ENCODE measurements around the gene RALGAPA2. TPM values are rescaled to one million over a fixed set of nuclear protein-coding genes. Genes with fewer than 3 reads are reported as not detected.

The RALGAPA2 gene
- total and polyA plus RNA-seq, 2 of the 13 experiments (the other 11 are each of a cell fraction or from before 2014, with no cell fraction given) = 13.8 to 17.7 TPM

- H3K4me1 ChIP-seq (ENCODE audit: insufficient read depth, low read length) = no peaks in the 10 kb centered on the region
- ChIA-PET POLR2A (no interaction called here), CTCF (ENCODE audit: low intra/inter-chr PET ratio, low total read pairs) (no interaction called here)
- in situ Hi-C loops (cut with HindIII; ENCODE audit: extremely low pct_ligation_motif_present, low pct_unique_long_range_greater_than_20kb) = loop anchor here (5.0 kb wide), 1 partner anchor 105 kb away; no protein-coding TSS in a partner anchor
- H3K27me3 ChIP-seq (ENCODE audit: control insufficient read depth in 1 of 2, insufficient read depth in 2 of 2, low read length in 2 of 2) = no peaks in the 10 kb centered on the region
- 84% methylated on average over 3 of the region's 3 CpGs for WGBS (ENCODE audit: low lambda C conversion rate)
- H3K4me2 ChIP-seq (ENCODE audit: low read depth, low read length) = no peak overlapping the region
- H3K9me3 ChIP-seq (ENCODE audit: low read length) = no peaks in the 10 kb centered on the region
- no peak for TF ChIP-seq RFX1 (IDR thresholded peaks at IDR 0.05)
- TF ChIP-seq KLF6 (CRISPR knock-in tag; IDR thresholded peaks at IDR 0.05) = no peak
- no peak for DNase-seq (ENCODE audit: low spot score)
- no peak for FAIRE-seq
- no peak overlapping the region for H3K4me3 ChIP-seq (replicated peaks in 1 of 3; ENCODE audit: insufficient read depth in 1 of 3, low read depth in 2 of 3, low read length in 3 of 3)
- no peak overlapping the region for H3K9ac ChIP-seq (ENCODE audit: insufficient read depth, low read depth, low read length)
- BruUV-seq (replicated peaks) = no TSS peak
- no peak overlapping the region for H2AFZ ChIP-seq (ENCODE audit: low read length)
- peaks cover 4 to 6% of the 10 kb centered on the region in 2 experiments; a peak in 2 of 5 replicates for H3K36me3 ChIP-seq (replicated peaks in 1 of 2; ENCODE audit: control insufficient read depth in 1 of 2, insufficient read depth in 2 of 2, low read length in 2 of 2)
- no peak overlapping the region for H3K27ac ChIP-seq (ENCODE audit: extremely low read length, insufficient read depth, low read length)
- intact Hi-C loops (cut with micrococcal nuclease; ENCODE audit: unreplicated experiment) = no loop called here
- no peak for ATAC-seq
- H4K20me1 ChIP-seq (ENCODE audit: insufficient read depth, low read length) = no peaks in the 10 kb centered on the region
- H3K79me2 ChIP-seq (ENCODE audit: insufficient read depth, low read length) = no peaks in the 10 kb centered on the region
Measured at GRCh38 chr20:20462185-20462584, 250.3 kb downstream of the RALGAPA2 start.

- Histone ChIP-seq H4K20me1 (ENCODE audit: insufficient read depth, low read length) (no peaks in the 10 kb centered on the region), H3K79me2 (ENCODE audit: insufficient read depth, low read length) (no peaks in the 10 kb centered on the region), H3K4me2 (ENCODE audit: low read depth, low read length) (no peak overlapping the region), H3K27me3 (ENCODE audit: control insufficient read depth in 1 of 2, insufficient read depth in 2 of 2, low read length in 2 of 2) (no peaks in the 10 kb centered on the region), H3K9ac (ENCODE audit: insufficient read depth, low read depth, low read length) (no peak overlapping the region), H3K9me3 (ENCODE audit: low read length) (no peaks in the 10 kb centered on the region), H3K4me3 (replicated peaks in 1 of 3; ENCODE audit: insufficient read depth in 1 of 3, low read depth in 2 of 3, low read length in 3 of 3) (no peak overlapping the region), H3K4me1 (ENCODE audit: insufficient read depth, low read length) (no peaks in the 10 kb centered on the region), H3K27ac (ENCODE audit: extremely low read length, insufficient read depth, low read length) (no peak overlapping the region), H3K36me3 (replicated peaks in 1 of 2; ENCODE audit: control insufficient read depth in 1 of 2, insufficient read depth in 2 of 2, low read length in 2 of 2) (peaks cover 4 to 6% of the 10 kb centered on the region in 2 experiments; a peak in 2 of 5 replicates), H2AFZ (ENCODE audit: low read length) (no peak overlapping the region)
- DNase-seq (ENCODE audit: low spot score) (no peak), FAIRE-seq (no peak), ATAC-seq (no peak)
- POLR2A ChIA-PET = no interaction called here
- in situ Hi-C loops (cut with HindIII; ENCODE audit: extremely low pct_ligation_motif_present, low pct_unique_long_range_greater_than_20kb) (loop anchor here (5.0 kb wide), 1 partner anchor 106 kb away; no protein-coding TSS in a partner anchor), intact Hi-C loops (cut with micrococcal nuclease; ENCODE audit: unreplicated experiment) (no loop called here)
- WGBS (ENCODE audit: low lambda C conversion rate) = 85% methylated on average over 2 of the region's 2 CpGs
- BruUV-seq (replicated peaks) = no TSS peak
- CTCF ChIA-PET (ENCODE audit: low intra/inter-chr PET ratio, low total read pairs) = no interaction called here
- TF ChIP-seq KLF13 (CRISPR knock-in tag; IDR thresholded peaks at IDR 0.05) = no peak
- no peak for TF ChIP-seq HMGXB4 (CRISPR knock-in tag; IDR thresholded peaks at IDR 0.05; ENCODE audit: borderline replicate concordance in 1 of 2, low read depth in 1 of 2)
- TF ChIP-seq ZSCAN21 (CRISPR knock-in tag; IDR thresholded peaks at IDR 0.05; ENCODE audit: borderline replicate concordance) = no peak
- TF ChIP-seq ZZZ3 (CRISPR knock-in tag; IDR thresholded peaks at IDR 0.05; ENCODE audit: borderline replicate concordance) = no peak
- no peak for TF ChIP-seq DPF2 (CRISPR knock-in tag; IDR thresholded peaks at IDR 0.05; ENCODE audit: borderline replicate concordance, low read depth)
- TF ChIP-seq RNF219 (CRISPR knock-in tag; IDR thresholded peaks at IDR 0.05) = no peak
- no peak for TF ChIP-seq ETV5 (CRISPR knock-in tag; IDR thresholded peaks at IDR 0.05; ENCODE audit: borderline replicate concordance)
- TF ChIP-seq ZNF513 (CRISPR knock-in tag; conservative IDR thresholded peaks at IDR 0.05) = no peak
- TF ChIP-seq CHCHD3 (CRISPR knock-in tag; IDR thresholded peaks at IDR 0.05) = no peak
- no peak for TF ChIP-seq FOXJ3 (CRISPR knock-in tag; IDR thresholded peaks at IDR 0.05; ENCODE audit: borderline replicate concordance)
- no peak for TF ChIP-seq STAG1 (CRISPR knock-in tag; IDR thresholded peaks at IDR 0.05)
Measured at GRCh38 chr20:20461551-20461950, 250.9 kb downstream of the RALGAPA2 start.

All from HepG2 (cell line).